ENCODE data around the gene TTLL11. TPM values are rescaled to one million over a fixed set of nuclear protein-coding genes. Genes with fewer than 3 reads are reported as not detected.
A peak's percentile ranks its signal among the peaks of the same experiment; 100 is the strongest.

The TTLL11 gene
- total RNA-seq, 1 donor from 2014 or later, result 23.9 TPM

- peaks cover 6% of the 10 kb centered on the region for H3K36me3 Mint-ChIP-seq (ENCODE audit: unreplicated experiment)
- no peak overlapping the region for H3K4me3 Mint-ChIP-seq (ENCODE audit: unreplicated experiment)
- peaks cover 3% of the 10 kb centered on the region for H3K9me3 Mint-ChIP-seq (ENCODE audit: unreplicated experiment)
- no peak for DNase-seq
- H3K4me1 Mint-ChIP-seq (ENCODE audit: low read depth, unreplicated experiment), result no peaks in the 10 kb centered on the region
- peaks cover 10% of the 10 kb centered on the region for H3K27me3 Mint-ChIP-seq (ENCODE audit: unreplicated experiment)
- H3K27ac Mint-ChIP-seq (ENCODE audit: unreplicated experiment), result no peak overlapping the region
- TF ChIP-seq, protein P1, sequence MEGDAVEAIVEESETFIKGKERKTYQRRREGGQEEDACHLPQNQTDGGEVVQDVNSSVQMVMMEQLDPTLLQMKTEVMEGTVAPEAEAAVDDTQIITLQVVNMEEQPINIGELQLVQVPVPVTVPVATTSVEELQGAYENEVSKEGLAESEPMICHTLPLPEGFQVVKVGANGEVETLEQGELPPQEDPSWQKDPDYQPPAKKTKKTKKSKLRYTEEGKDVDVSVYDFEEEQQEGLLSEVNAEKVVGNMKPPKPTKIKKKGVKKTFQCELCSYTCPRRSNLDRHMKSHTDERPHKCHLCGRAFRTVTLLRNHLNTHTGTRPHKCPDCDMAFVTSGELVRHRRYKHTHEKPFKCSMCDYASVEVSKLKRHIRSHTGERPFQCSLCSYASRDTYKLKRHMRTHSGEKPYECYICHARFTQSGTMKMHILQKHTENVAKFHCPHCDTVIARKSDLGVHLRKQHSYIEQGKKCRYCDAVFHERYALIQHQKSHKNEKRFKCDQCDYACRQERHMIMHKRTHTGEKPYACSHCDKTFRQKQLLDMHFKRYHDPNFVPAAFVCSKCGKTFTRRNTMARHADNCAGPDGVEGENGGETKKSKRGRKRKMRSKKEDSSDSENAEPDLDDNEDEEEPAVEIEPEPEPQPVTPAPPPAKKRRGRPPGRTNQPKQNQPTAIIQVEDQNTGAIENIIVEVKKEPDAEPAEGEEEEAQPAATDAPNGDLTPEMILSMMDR (IDR thresholded peaks at IDR 0.05; ENCODE audit: partially characterized antibody, unreplicated experiment), result no peak
These were observed 7.6 kb upstream of the TTLL11 start for GRCh38 chr9:122100756-122101155.

DNA sequence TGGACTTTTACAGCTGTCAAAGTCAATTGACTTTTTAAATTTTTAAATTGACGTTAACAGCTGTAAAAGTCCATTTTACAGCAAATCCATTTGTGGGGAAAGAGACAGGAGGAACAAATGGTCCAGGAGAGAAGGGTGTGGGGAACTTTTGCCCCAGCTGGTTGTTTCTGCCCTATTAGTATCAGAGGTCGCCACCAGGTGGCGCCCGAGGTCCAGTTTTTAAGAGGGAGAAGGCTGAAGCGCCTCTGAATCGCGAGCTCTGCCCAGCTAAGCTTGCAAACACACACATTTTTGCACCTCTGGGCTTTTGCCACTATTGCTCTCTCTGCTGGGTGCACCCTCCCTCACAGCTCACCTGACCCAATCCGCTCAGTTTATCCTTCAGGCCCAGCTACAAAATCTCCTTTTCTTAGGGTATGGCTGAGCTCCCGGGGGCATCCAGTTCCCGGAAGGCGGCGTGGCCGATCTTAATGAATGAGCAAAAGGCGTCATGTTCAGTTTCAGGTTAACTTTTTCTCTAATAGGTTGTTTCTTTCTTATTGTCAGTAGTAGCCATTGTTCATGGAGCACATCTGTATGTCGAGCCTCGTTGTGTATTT is 6.3 kb upstream of the TTLL11 start:
- H3K27me3 Mint-ChIP-seq (ENCODE audit: unreplicated experiment), result peaks cover 9% of the 10 kb centered on the region
- H3K4me3 Mint-ChIP-seq (ENCODE audit: unreplicated experiment), result no peak overlapping the region
- TF ChIP-seq, protein P1 (IDR thresholded peaks at IDR 0.05; ENCODE audit: partially characterized antibody, unreplicated experiment), result peak; percentile 98
- peaks cover 6% of the 10 kb centered on the region for H3K36me3 Mint-ChIP-seq (ENCODE audit: unreplicated experiment)
- H3K4me1 Mint-ChIP-seq (ENCODE audit: low read depth, unreplicated experiment), result no peaks in the 10 kb centered on the region
- H3K27ac Mint-ChIP-seq (ENCODE audit: unreplicated experiment), result no peak overlapping the region
- DNase-seq, result peak; percentile 87
- peaks cover 2% of the 10 kb centered on the region for H3K9me3 Mint-ChIP-seq (ENCODE audit: unreplicated experiment)

GRCh38 chr9:122097679-122098315 is 4.7 kb upstream of the TTLL11 start:
- H3K27ac Mint-ChIP-seq (ENCODE audit: unreplicated experiment), result no peak overlapping the region
- no peaks in the 10 kb centered on the region for H3K4me1 Mint-ChIP-seq (ENCODE audit: low read depth, unreplicated experiment)
- H3K27me3 Mint-ChIP-seq (ENCODE audit: unreplicated experiment), result peaks cover 5% of the 10 kb centered on the region
- TF ChIP-seq, protein P1 (IDR thresholded peaks at IDR 0.05; ENCODE audit: partially characterized antibody, unreplicated experiment), result no peak
- no peak overlapping the region for H3K4me3 Mint-ChIP-seq (ENCODE audit: unreplicated experiment)
- no peak for DNase-seq
- no peaks in the 10 kb centered on the region for H3K36me3 Mint-ChIP-seq (ENCODE audit: unreplicated experiment)
- H3K9me3 Mint-ChIP-seq (ENCODE audit: unreplicated experiment), result no peaks in the 10 kb centered on the region

DNA sequence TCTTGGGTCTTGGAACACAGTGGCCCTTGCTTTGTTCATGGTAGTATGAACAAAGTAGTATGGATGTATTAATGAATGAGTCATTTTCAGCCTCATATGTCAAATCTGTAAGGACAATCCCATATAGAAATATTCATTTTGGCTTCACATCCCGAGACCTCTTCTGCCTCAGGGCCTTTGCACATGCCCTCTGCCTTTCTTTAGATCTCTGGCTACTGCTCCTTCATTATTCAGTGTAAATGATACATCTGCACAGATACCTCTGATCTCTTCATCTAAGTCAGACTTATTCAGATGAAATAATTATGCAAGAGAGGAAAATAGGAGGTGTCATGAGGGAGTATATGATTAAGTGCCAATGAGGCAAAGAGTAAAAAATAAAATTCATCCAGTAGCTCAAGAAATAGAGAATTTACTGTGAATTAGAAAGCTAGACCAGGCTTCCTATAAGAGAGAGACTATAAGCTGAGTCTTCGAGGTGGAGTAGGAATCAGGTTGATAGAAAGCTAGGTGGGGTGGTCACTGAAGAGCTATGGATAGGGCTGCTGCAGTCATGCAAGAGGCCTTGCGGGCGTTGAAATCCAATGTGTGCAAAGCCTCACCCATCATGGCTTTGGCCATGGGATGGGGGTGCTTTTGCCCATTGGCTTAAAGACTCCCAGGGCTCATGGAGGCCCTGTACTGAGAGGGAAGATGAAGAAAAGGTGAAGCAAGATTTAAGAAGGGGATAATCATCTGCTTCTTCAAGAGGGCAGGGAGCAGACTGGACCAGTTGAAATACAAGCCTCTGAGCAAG is 3.7 kb upstream of the TTLL11 start:
- Mint-ChIP-seq H3K4me3 (ENCODE audit: unreplicated experiment) (no peak overlapping the region), H3K4me1 (ENCODE audit: low read depth, unreplicated experiment) (peaks cover 4% of the 10 kb centered on the region), H3K27me3 (ENCODE audit: unreplicated experiment) (peaks cover 7% of the 10 kb centered on the region), H3K36me3 (ENCODE audit: unreplicated experiment) (no peaks in the 10 kb centered on the region), H3K27ac (ENCODE audit: unreplicated experiment) (no peak overlapping the region), H3K9me3 (ENCODE audit: unreplicated experiment) (peaks cover 5% of the 10 kb centered on the region)
- TF ChIP-seq, protein P1 (IDR thresholded peaks at IDR 0.05; ENCODE audit: partially characterized antibody, unreplicated experiment), result no peak
- no peak for DNase-seq

All from glutamatergic neuron (in vitro differentiated cells).